ENCODE results near the gene SH3GLB1.

GRCh38 chr1:86714561-86715244 lies 10.3 kb downstream of the SH3GLB1 start:
- TF ChIP-seq POLR2AphosphoS5 (IDR thresholded peaks at IDR 0.05; ENCODE audit: low read depth, low read length) (no peak), EZH2 (IDR thresholded peaks at IDR 0.05) (no peak), POLR2A (IDR thresholded peaks at IDR 0.05; ENCODE audit: borderline replicate concordance, extremely low read depth, insufficient read depth, insufficient read length) (no peak), YY1 (IDR thresholded peaks at IDR 0.05; ENCODE audit: extremely low read depth, insufficient replicate concordance, low read depth, low read length) (no peak), SP1 (IDR thresholded peaks at IDR 0.05; ENCODE audit: low read depth) (no peak), SIN3A (IDR thresholded peaks at IDR 0.05; ENCODE audit: low read depth) (no peak)
- TF ChIP-seq, protein P1, sequence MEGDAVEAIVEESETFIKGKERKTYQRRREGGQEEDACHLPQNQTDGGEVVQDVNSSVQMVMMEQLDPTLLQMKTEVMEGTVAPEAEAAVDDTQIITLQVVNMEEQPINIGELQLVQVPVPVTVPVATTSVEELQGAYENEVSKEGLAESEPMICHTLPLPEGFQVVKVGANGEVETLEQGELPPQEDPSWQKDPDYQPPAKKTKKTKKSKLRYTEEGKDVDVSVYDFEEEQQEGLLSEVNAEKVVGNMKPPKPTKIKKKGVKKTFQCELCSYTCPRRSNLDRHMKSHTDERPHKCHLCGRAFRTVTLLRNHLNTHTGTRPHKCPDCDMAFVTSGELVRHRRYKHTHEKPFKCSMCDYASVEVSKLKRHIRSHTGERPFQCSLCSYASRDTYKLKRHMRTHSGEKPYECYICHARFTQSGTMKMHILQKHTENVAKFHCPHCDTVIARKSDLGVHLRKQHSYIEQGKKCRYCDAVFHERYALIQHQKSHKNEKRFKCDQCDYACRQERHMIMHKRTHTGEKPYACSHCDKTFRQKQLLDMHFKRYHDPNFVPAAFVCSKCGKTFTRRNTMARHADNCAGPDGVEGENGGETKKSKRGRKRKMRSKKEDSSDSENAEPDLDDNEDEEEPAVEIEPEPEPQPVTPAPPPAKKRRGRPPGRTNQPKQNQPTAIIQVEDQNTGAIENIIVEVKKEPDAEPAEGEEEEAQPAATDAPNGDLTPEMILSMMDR (IDR thresholded peaks at IDR 0.05 in 2 of 3, conservative IDR thresholded peaks at IDR 0.05 in 1 of 3; ENCODE audit: borderline replicate concordance in 1 of 3, insufficient read depth in 1 of 3, low read depth in 2 of 3, low read length in 2 of 3): no peak
- TF ChIP-seq, protein P2, sequence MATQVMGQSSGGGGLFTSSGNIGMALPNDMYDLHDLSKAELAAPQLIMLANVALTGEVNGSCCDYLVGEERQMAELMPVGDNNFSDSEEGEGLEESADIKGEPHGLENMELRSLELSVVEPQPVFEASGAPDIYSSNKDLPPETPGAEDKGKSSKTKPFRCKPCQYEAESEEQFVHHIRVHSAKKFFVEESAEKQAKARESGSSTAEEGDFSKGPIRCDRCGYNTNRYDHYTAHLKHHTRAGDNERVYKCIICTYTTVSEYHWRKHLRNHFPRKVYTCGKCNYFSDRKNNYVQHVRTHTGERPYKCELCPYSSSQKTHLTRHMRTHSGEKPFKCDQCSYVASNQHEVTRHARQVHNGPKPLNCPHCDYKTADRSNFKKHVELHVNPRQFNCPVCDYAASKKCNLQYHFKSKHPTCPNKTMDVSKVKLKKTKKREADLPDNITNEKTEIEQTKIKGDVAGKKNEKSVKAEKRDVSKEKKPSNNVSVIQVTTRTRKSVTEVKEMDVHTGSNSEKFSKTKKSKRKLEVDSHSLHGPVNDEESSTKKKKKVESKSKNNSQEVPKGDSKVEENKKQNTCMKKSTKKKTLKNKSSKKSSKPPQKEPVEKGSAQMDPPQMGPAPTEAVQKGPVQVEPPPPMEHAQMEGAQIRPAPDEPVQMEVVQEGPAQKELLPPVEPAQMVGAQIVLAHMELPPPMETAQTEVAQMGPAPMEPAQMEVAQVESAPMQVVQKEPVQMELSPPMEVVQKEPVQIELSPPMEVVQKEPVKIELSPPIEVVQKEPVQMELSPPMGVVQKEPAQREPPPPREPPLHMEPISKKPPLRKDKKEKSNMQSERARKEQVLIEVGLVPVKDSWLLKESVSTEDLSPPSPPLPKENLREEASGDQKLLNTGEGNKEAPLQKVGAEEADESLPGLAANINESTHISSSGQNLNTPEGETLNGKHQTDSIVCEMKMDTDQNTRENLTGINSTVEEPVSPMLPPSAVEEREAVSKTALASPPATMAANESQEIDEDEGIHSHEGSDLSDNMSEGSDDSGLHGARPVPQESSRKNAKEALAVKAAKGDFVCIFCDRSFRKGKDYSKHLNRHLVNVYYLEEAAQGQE (IDR thresholded peaks at IDR 0.05; ENCODE audit: low read depth): no peak
